Cardiac muscle cell (in vitro differentiated cells and primary cell): ENCODE data around the gene CEP78. TPM values are rescaled to one million over a fixed set of nuclear protein-coding genes. Genes with fewer than 3 reads are reported as not detected.
"Not testable (repeated sequence)": the region's sequence is repeated elsewhere in the genome, so short reads cannot be mapped to it uniquely, and the experiment has no call there.

Experiments used
- DNase-seq, 2 donors: peaks; one replicate each; pipeline versions ENCODE4 v3.0.0 to v3.0.0-alpha.2; 2010 to 2017; ENCODE audit warnings: low read depth in 1 of 2, low spot score in 1 of 2
- H3K27ac ChIP-seq: fragments of 200-600 bp; sonication (generic); 2 replicates; pipeline ENCODE4 v1.5.1; 2016
- H3K27me3 ChIP-seq: fragments of 200-600 bp; sonication (generic); 2 replicates; pipeline ENCODE4 v1.6.0; 2016; ENCODE audit warnings: control low read depth
- H3K36me3 ChIP-seq: fragments of 200-600 bp; sonication (generic); 2 replicates; pipeline ENCODE4 v1.5.1; 2016; ENCODE audit warnings: control low read depth
- H3K4me1 ChIP-seq: fragments of 200-600 bp; sonication (generic); 2 replicates; pipeline ENCODE4 v1.8.1; 2017; ENCODE audit warnings: low read depth, mild to moderate bottlenecking, mixed run types
- H3K4me3 ChIP-seq: fragments of 200-600 bp; sonication (generic); 2 replicates; pipeline ENCODE4 v1.5.1; 2016; ENCODE audit warnings: mild to moderate bottlenecking
- H3K9me3 ChIP-seq: fragments of 200-600 bp; sonication (generic); 2 replicates; pipeline ENCODE4 v1.5.1; 2017; ENCODE audit warnings: low read depth, mild to moderate bottlenecking, control low read depth
- polyA plus RNA-seq: library from polyadenylated mRNA; unstranded; fragments of >200 nt; fragmentation: Nextera tagmentation; extraction: Ambion mirVana; gene quantifications from 2 replicates; pipeline ENCODE4 v1.2.1, GENCODE V29; 2016
- total RNA-seq: library from RNA; depleted of rRNA; stranded (reverse); fragments of >200 nt; gene quantifications from 2 replicates; pipeline ENCODE4 v1.2.3, GENCODE V29; 2016
- TF ChIP-seq, protein P1 (sequence below): IDR thresholded peaks from 2 replicates; pipeline ENCODE4 v1.5.1; 2012; ENCODE audit warnings: low read depth, mild to moderate bottlenecking, low read length

The CEP78 gene
- total and polyA plus RNA-seq, 2 experiments from 2014 or later, result 14.7 to 31.9 TPM

- Histone ChIP-seq H3K27me3 (no peaks in the 10 kb centered on the region), H3K4me3 (no peak overlapping the region), H3K9me3 (no peaks in the 10 kb centered on the region), H3K4me1 (no peaks in the 10 kb centered on the region), H3K27ac (no peak overlapping the region), H3K36me3 (no peaks in the 10 kb centered on the region)
- TF ChIP-seq, protein P1, sequence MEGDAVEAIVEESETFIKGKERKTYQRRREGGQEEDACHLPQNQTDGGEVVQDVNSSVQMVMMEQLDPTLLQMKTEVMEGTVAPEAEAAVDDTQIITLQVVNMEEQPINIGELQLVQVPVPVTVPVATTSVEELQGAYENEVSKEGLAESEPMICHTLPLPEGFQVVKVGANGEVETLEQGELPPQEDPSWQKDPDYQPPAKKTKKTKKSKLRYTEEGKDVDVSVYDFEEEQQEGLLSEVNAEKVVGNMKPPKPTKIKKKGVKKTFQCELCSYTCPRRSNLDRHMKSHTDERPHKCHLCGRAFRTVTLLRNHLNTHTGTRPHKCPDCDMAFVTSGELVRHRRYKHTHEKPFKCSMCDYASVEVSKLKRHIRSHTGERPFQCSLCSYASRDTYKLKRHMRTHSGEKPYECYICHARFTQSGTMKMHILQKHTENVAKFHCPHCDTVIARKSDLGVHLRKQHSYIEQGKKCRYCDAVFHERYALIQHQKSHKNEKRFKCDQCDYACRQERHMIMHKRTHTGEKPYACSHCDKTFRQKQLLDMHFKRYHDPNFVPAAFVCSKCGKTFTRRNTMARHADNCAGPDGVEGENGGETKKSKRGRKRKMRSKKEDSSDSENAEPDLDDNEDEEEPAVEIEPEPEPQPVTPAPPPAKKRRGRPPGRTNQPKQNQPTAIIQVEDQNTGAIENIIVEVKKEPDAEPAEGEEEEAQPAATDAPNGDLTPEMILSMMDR, result no peak
- no peak for DNase-seq
Observed at GRCh38 chr9:78191931-78192330, 43.9 kb upstream of the CEP78 start.

DNA sequence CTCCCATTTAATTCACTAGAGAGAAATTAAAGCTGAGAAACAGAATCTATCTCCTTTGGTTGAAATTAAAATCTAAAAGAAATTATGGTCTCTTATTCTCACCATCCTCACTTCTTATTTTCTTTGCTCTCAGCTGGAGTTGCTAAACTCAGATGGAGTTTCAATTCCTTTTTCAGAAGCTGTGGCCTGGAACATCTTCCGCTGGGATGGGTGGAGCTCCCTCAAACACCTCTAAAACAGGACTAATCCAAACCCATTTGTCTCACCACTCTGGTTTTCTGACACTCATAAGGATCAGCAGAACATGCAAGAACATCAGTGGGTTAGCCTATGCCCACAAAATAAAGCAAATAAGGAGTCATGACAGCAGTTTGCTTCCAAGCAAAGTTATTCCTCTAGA lies 39.6 kb upstream of the CEP78 start:
- no peak for DNase-seq
- Histone ChIP-seq H3K4me3 (no peak overlapping the region), H3K4me1 (no peaks in the 10 kb centered on the region), H3K27me3 (no peaks in the 10 kb centered on the region), H3K27ac (no peak overlapping the region), H3K36me3 (no peaks in the 10 kb centered on the region), H3K9me3 (no peaks in the 10 kb centered on the region)
- TF ChIP-seq, protein P1, result no peak

GRCh38 chr9:78201158-78201777 lies 34.6 kb upstream of the CEP78 start:
- not testable (repeated sequence) for H3K27me3 ChIP-seq, H3K27ac ChIP-seq, H3K4me1 ChIP-seq, H3K9me3 ChIP-seq, H3K4me3 ChIP-seq, H3K36me3 ChIP-seq
- DNase-seq, result peak in 1 of 2 donors; percentile 6

GRCh38 chr9:78207319-78207718 lies 28.6 kb upstream of the CEP78 start:
- H3K4me3 ChIP-seq, result no peak overlapping the region
- no peak overlapping the region for H3K27ac ChIP-seq
- DNase-seq, result peak in 1 of 2 donors; percentile 14
- H3K4me1 ChIP-seq, result no peaks in the 10 kb centered on the region
- H3K36me3 ChIP-seq, result no peaks in the 10 kb centered on the region
- H3K27me3 ChIP-seq, result no peaks in the 10 kb centered on the region
- no peaks in the 10 kb centered on the region for H3K9me3 ChIP-seq
- TF ChIP-seq, protein P1, result no peak

GRCh38 chr9:78207901-78208300 lies 28.0 kb upstream of the CEP78 start:
- Histone ChIP-seq H3K27ac (no peak overlapping the region), H3K36me3 (no peaks in the 10 kb centered on the region), H3K27me3 (no peaks in the 10 kb centered on the region), H3K9me3 (no peaks in the 10 kb centered on the region), H3K4me3 (no peak overlapping the region), H3K4me1 (no peaks in the 10 kb centered on the region)
- DNase-seq, result no peak
- TF ChIP-seq, protein P1, result no peak

DNA sequence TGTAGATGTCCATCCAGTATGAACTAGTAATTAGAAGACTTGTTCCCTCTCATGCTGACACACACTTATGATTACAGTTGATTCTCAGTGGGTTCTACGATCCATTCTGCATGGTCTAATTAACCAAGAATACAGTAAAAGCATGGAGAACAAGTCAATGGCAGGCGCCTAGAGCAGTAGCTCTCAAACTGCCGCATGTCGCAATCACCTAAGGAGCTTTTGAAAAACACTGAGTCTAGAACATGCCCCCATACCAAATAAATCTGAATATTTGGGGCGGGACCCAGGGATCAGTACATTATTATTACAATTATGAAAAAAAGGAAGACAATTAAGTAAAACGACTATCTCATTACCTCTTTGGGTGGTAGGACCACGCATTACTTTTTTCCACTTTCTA lies 26.7 kb upstream of the CEP78 start:
- Histone ChIP-seq H3K9me3 (no peaks in the 10 kb centered on the region), H3K27me3 (no peaks in the 10 kb centered on the region), H3K4me1 (no peaks in the 10 kb centered on the region), H3K27ac (no peak overlapping the region), H3K36me3 (no peaks in the 10 kb centered on the region), H3K4me3 (no peak overlapping the region)
- no peak for DNase-seq
- TF ChIP-seq, protein P1, result no peak
